Fibroblast of pulmonary artery (primary cell): ENCODE results near the gene TFEB.

ENCODE experiments used
- DNase-seq: peaks from one replicate; pipeline ENCODE4 v3.0.0-alpha.2; 2010; ENCODE audit warnings: low read depth
- H3K4me3 ChIP-seq: replicated peaks from 2 replicates; pipeline ENCODE4 v1.5.1; 2011; ENCODE audit warnings: low read depth, mild to moderate bottlenecking, control low read depth, low read length, moderate library complexity
- CTCF ChIP-seq: IDR thresholded peaks from 2 replicates; pipeline ENCODE4 v1.5.1; 2011; ENCODE audit warnings: mild to moderate bottlenecking, control low read depth, low read length, inconsistent platforms; ENCODE audit errors: missing control alignments

TFEB gene

GRCh38 chr6:41759106-41759904 is 23.9 kb upstream of the TFEB start:
- TF ChIP-seq CTCF = no peak
- DNase-seq = no peak
- H3K4me3 ChIP-seq = no peak overlapping the region

DNA sequence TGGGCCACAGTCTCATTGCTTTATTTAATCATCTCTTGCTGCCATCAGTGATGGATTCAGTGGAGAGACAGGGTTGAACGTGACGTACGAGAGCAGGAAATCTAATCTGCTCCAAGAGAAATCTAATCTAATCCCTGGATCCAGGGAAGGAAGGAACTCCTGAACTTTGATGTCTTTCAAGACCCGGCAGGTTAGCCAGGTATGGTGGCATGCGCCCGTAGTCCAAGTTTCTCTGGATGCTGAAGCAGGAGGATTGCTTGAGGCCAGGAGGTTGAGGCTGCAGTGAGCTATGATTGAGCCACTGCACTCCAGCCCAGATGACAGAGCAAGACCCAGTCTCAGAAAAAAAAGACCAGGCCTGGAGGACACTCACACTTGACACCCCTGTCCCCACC is 23.2 kb upstream of the TFEB start:
- TF ChIP-seq CTCF = no peak
- H3K4me3 ChIP-seq = no peak overlapping the region
- DNase-seq = no peak

GRCh38 chr6:41757931-41758640 is 22.7 kb upstream of the TFEB start:
- TF ChIP-seq CTCF = no peak

DNA sequence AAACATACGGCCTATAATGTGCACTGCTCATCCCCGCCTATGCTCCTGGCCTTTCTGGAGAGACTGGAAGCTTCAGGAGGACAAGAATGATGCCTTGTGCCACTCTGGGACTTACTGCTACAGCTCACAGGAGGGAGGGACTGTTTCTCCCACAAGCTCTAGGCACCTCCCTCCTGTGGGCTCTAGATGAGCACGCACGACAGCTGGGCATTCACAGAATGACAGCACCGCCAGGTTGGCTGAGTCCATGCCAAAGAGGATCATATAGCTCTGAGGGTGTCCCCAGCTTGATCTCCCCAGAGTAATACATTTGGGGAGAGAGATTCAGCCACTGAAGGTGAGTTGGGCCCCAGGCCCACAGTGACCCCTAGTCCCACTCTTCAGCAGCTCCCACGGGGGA is 21.9 kb upstream of the TFEB start:
- TF ChIP-seq CTCF = no peak

More at GRCh38 chr6:41757931-41758640, 22.7 kb upstream of the TFEB start:
- no peak for DNase-seq
- no peak overlapping the region for H3K4me3 ChIP-seq

GRCh38 chr6:41756354-41756753 is 20.9 kb upstream of the TFEB start:
- H3K4me3 ChIP-seq = no peak overlapping the region
- DNase-seq = no peak
- TF ChIP-seq CTCF = no peak

More for the DNA sequence above, 21.9 kb upstream of the TFEB start:
- H3K4me3 ChIP-seq = no peak overlapping the region
- DNase-seq = no peak

DNA sequence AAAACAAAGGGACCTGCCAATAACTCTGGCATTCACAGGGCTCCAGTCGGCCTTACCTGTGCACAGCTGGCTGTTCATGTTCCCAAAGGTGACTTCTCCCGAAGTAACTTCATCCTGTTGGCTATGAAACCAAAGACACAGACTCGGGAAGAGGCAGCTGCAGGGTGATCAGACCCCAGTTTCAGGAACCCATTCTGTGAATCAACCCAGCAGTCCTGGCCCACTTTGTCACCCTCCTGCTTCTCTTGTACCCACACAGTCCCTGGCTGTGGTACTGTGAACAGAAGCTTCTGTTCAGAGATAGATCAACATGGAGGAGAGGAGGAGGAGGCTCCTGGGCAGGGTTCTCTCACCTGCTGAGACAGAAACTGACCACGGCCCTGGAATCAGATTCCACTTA is 20.5 kb upstream of the TFEB start:
- no peak for TF ChIP-seq CTCF
- H3K4me3 ChIP-seq = no peak overlapping the region
- DNase-seq = no peak
